Measurements from ENCODE around the gene PCDH17. TPM values are rescaled to one million over a fixed set of nuclear protein-coding genes. Genes with fewer than 3 reads are reported as not detected.

PCDH17 gene
- polyA plus RNA-seq, 1 donor (not counting 4 experiments of a cell fraction or from before 2014, with no cell fraction given): not detected

DNA sequence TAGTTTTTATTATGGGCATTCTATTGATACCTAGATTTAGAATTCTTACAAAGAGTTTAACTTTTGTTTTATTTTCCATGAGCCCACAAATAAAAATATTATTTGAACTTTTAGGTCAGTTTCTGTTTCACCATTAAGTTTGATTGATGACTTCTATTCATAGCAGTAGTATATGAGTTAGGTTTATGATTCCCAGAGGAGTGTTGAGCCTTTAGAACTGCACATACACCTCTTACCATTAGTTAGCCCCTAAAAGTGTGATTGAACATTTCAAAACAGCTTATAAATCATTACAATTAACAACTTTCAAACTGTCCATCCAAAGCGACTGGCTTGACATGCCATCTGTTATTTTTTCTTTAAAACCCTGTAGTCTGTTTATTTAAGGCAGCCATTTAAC is 19.0 kb upstream of the PCDH17 start:
- TF ChIP-seq EZH2 (IDR thresholded peaks at IDR 0.05; ENCODE audit: low read length): no peak
- TF ChIP-seq, protein P1, sequence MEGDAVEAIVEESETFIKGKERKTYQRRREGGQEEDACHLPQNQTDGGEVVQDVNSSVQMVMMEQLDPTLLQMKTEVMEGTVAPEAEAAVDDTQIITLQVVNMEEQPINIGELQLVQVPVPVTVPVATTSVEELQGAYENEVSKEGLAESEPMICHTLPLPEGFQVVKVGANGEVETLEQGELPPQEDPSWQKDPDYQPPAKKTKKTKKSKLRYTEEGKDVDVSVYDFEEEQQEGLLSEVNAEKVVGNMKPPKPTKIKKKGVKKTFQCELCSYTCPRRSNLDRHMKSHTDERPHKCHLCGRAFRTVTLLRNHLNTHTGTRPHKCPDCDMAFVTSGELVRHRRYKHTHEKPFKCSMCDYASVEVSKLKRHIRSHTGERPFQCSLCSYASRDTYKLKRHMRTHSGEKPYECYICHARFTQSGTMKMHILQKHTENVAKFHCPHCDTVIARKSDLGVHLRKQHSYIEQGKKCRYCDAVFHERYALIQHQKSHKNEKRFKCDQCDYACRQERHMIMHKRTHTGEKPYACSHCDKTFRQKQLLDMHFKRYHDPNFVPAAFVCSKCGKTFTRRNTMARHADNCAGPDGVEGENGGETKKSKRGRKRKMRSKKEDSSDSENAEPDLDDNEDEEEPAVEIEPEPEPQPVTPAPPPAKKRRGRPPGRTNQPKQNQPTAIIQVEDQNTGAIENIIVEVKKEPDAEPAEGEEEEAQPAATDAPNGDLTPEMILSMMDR (optimal IDR thresholded peaks at IDR 0.05 in 1 of 3, IDR thresholded peaks at IDR 0.05 in 1 of 3, conservative IDR thresholded peaks at IDR 0.05 in 1 of 3; ENCODE audit: extremely low read depth in 1 of 3, insufficient read depth in 2 of 3, low read length in 3 of 3): no peak
- Histone ChIP-seq H3K79me2 (ENCODE audit: control insufficient read depth, insufficient read depth, low read length) (no peaks in the 10 kb centered on the region), H3K9me3 (ENCODE audit: control insufficient read depth, low read depth, low read length) (no peaks in the 10 kb centered on the region), H3K36me3 (ENCODE audit: control insufficient read depth in 2 of 2, extremely low read depth in 1 of 2, insufficient read depth in 2 of 2, low read length in 2 of 2) (no peaks in the 10 kb centered on the region), H3K4me2 (ENCODE audit: control insufficient read depth, extremely low read depth, insufficient read depth, low read depth, low read length) (no peak overlapping the region), H3K9me1 (ENCODE audit: control insufficient read depth, extremely low read depth, insufficient read depth, low read length) (no peaks in the 10 kb centered on the region), H4K20me1 (ENCODE audit: control insufficient read depth, extremely low read depth, insufficient read depth, low read length) (no peaks in the 10 kb centered on the region), H3K27ac (ENCODE audit: control insufficient read depth, insufficient read depth, low read length) (no peak overlapping the region), H3K9ac (ENCODE audit: control insufficient read depth, extremely low read depth, insufficient read depth, low read length) (no peak overlapping the region), H3K4me3 (ENCODE audit: control insufficient read depth in 2 of 3, extremely low read depth in 1 of 3, insufficient read depth in 2 of 3, low read depth in 1 of 3, low read length in 3 of 3) (no peak overlapping the region), H3K27me3 (ENCODE audit: control insufficient read depth, extremely low read depth, insufficient read depth, low read length) (no peaks in the 10 kb centered on the region), H2AFZ (ENCODE audit: control insufficient read depth, low read length) (no peak overlapping the region), H3K4me1 (ENCODE audit: control insufficient read depth, extremely low read depth, insufficient read depth, low read length) (no peaks in the 10 kb centered on the region)
- DNase-seq (ENCODE audit: low read depth, low spot score): no peak
- dilution Hi-C loops (cut with MboI; ENCODE audit: extremely low pct_ligation_motif_present, low sequenced_read_pairs): no loop called here
- no peak for FAIRE-seq

DNA sequence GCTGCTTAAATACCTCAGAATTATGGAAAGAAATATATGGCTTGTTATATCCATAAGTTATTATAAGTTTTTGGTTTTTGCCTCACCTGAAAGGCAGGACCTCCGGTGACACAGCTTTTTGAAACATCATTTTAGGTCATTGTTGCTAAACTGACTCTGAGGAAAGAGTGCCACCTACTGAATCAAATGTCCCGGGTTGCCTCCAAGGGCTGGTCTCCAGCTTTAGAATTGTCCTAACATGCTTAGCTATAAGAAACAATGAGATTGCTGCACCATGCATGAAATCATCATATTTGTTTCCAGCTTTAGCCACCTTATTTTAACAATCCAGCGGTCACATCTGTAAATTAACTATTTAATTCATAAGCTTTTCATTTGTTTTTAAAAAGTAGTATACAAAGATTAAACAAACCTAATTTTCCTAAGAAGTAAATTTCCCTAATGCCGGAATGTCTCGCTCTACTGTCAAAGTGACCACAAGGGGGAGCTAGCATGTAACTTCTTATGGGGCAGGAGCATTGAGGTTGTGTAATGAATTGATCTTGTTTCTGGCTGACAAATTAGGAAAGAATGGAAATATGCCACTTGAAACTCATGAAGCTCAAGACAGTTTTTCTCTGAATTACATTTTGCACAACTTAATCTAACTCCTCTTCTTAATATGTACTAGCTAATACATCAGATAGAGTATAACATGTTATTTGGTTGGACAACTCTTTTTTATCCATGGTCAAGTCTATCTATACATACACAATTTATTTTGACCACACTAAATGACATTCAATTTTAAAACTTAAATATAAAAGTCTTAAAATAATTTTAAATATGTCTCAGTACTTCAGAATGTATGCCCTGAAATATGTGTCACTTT is 6.7 kb upstream of the PCDH17 start:
- Histone ChIP-seq H2AFZ (ENCODE audit: control insufficient read depth, low read length) (no peak overlapping the region), H3K4me3 (ENCODE audit: control insufficient read depth in 2 of 3, extremely low read depth in 1 of 3, insufficient read depth in 2 of 3, low read depth in 1 of 3, low read length in 3 of 3) (no peak overlapping the region), H3K9me3 (ENCODE audit: control insufficient read depth, low read depth, low read length) (no peaks in the 10 kb centered on the region), H3K36me3 (ENCODE audit: control insufficient read depth in 2 of 2, extremely low read depth in 1 of 2, insufficient read depth in 2 of 2, low read length in 2 of 2) (no peaks in the 10 kb centered on the region), H3K27me3 (ENCODE audit: control insufficient read depth, extremely low read depth, insufficient read depth, low read length) (peaks cover 9% of the 10 kb centered on the region), H3K9ac (ENCODE audit: control insufficient read depth, extremely low read depth, insufficient read depth, low read length) (no peak overlapping the region), H3K4me1 (ENCODE audit: control insufficient read depth, extremely low read depth, insufficient read depth, low read length) (no peaks in the 10 kb centered on the region), H3K9me1 (ENCODE audit: control insufficient read depth, extremely low read depth, insufficient read depth, low read length) (no peaks in the 10 kb centered on the region), H4K20me1 (ENCODE audit: control insufficient read depth, extremely low read depth, insufficient read depth, low read length) (no peaks in the 10 kb centered on the region), H3K79me2 (ENCODE audit: control insufficient read depth, insufficient read depth, low read length) (no peaks in the 10 kb centered on the region), H3K27ac (ENCODE audit: control insufficient read depth, insufficient read depth, low read length) (no peak overlapping the region), H3K4me2 (ENCODE audit: control insufficient read depth, extremely low read depth, insufficient read depth, low read depth, low read length) (no peak overlapping the region)
- dilution Hi-C loops (cut with MboI; ENCODE audit: extremely low pct_ligation_motif_present, low sequenced_read_pairs): no loop called here
- TF ChIP-seq EZH2 (IDR thresholded peaks at IDR 0.05; ENCODE audit: low read length): no peak
- TF ChIP-seq, protein P1 (optimal IDR thresholded peaks at IDR 0.05 in 1 of 3, IDR thresholded peaks at IDR 0.05 in 1 of 3, conservative IDR thresholded peaks at IDR 0.05 in 1 of 3; ENCODE audit: extremely low read depth in 1 of 3, insufficient read depth in 2 of 3, low read length in 3 of 3): peak; percentile 48 to 61 (median 56)
- DNase-seq (ENCODE audit: low read depth, low spot score) (peak; percentile 9), FAIRE-seq (no peak)

All from keratinocyte (primary cell).